Nephron progenitor cell (in vitro differentiated cells): ENCODE data around the gene PYHIN1.

Source experiments
- DNase-seq: peaks from one replicate; pipeline ENCODE4 v3.0.0; 2021
- H3K27ac Mint-ChIP-seq: 2 replicates; pipeline ENCODE4 v1.8.0; 2021; ENCODE audit warnings: mild to moderate bottlenecking, moderate library complexity, mixed read lengths
- H3K27me3 Mint-ChIP-seq: 2 replicates; pipeline ENCODE4 v1.8.0; 2021; ENCODE audit warnings: mild to moderate bottlenecking, low read depth, mixed read lengths; ENCODE audit not compliant: poor library complexity
- H3K36me3 Mint-ChIP-seq: 2 replicates; pipeline ENCODE4 v1.8.0; 2021; ENCODE audit warnings: low read depth, mixed read lengths
- H3K4me1 Mint-ChIP-seq: 2 replicates; pipeline ENCODE4 v1.8.0; 2021; ENCODE audit warnings: mixed read lengths
- H3K4me3 Mint-ChIP-seq: 2 replicates; pipeline ENCODE4 v1.8.0; 2021; ENCODE audit warnings: mild to moderate bottlenecking, moderate library complexity, mixed read lengths
- H3K9me3 Mint-ChIP-seq: 2 replicates; pipeline ENCODE4 v1.8.0; 2021; ENCODE audit warnings: mild to moderate bottlenecking, moderate library complexity, mixed read lengths
- CTCF ChIP-seq: fragments of 200-600 bp; sonication (generic); IDR thresholded peaks from 2 replicates; pipeline ENCODE4 v1.5.0; 2021; ENCODE audit warnings: antibody characterized with exemption

The PYHIN1 gene

GRCh38 chr1:158943059-158943458 is 11.7 kb downstream of the PYHIN1 start:
- H3K4me1 Mint-ChIP-seq, result no peaks in the 10 kb centered on the region
- no peak for TF ChIP-seq CTCF
- no peak overlapping the region for H3K4me3 Mint-ChIP-seq
- no peak for DNase-seq
- H3K27me3 Mint-ChIP-seq, result peaks cover 10% of the 10 kb centered on the region
- no peak overlapping the region for H3K27ac Mint-ChIP-seq
- peaks cover 4% of the 10 kb centered on the region for H3K9me3 Mint-ChIP-seq
- no peaks in the 10 kb centered on the region for H3K36me3 Mint-ChIP-seq

GRCh38 chr1:158945061-158945460 is 13.7 kb downstream of the PYHIN1 start:
- no peak for TF ChIP-seq CTCF
- peaks cover 4% of the 10 kb centered on the region for H3K9me3 Mint-ChIP-seq
- DNase-seq, result no peak
- H3K27me3 Mint-ChIP-seq, result peaks cover 15% of the 10 kb centered on the region
- no peaks in the 10 kb centered on the region for H3K4me1 Mint-ChIP-seq
- H3K27ac Mint-ChIP-seq, result no peak overlapping the region
- H3K4me3 Mint-ChIP-seq, result no peak overlapping the region
- H3K36me3 Mint-ChIP-seq, result no peaks in the 10 kb centered on the region

- DNase-seq, result no peak
- Mint-ChIP-seq H3K4me3 (no peak overlapping the region), H3K36me3 (no peaks in the 10 kb centered on the region), H3K9me3 (peaks cover 18% of the 10 kb centered on the region), H3K4me1 (peaks cover 6% of the 10 kb centered on the region), H3K27me3 (peaks cover 12% of the 10 kb centered on the region), H3K27ac (no peak overlapping the region)
- TF ChIP-seq CTCF, result no peak
These were observed 15.4 kb downstream of the PYHIN1 start for GRCh38 chr1:158946785-158947184.

GRCh38 chr1:158951956-158952355 is 20.6 kb downstream of the PYHIN1 start:
- no peak overlapping the region for H3K27ac Mint-ChIP-seq
- H3K4me1 Mint-ChIP-seq, result peaks cover 6% of the 10 kb centered on the region
- H3K27me3 Mint-ChIP-seq, result peaks cover 7% of the 10 kb centered on the region
- H3K36me3 Mint-ChIP-seq, result peaks cover 7% of the 10 kb centered on the region
- DNase-seq, result no peak
- no peak for TF ChIP-seq CTCF
- H3K9me3 Mint-ChIP-seq, result peaks cover 26% of the 10 kb centered on the region
- H3K4me3 Mint-ChIP-seq, result no peak overlapping the region

- peaks cover 26% of the 10 kb centered on the region for H3K9me3 Mint-ChIP-seq
- DNase-seq, result no peak
- H3K27ac Mint-ChIP-seq, result no peak overlapping the region
- TF ChIP-seq CTCF, result no peak
- peaks cover 7% of the 10 kb centered on the region for H3K36me3 Mint-ChIP-seq
- peaks cover 6% of the 10 kb centered on the region for H3K4me1 Mint-ChIP-seq
- peaks cover 7% of the 10 kb centered on the region for H3K27me3 Mint-ChIP-seq
- H3K4me3 Mint-ChIP-seq, result no peak overlapping the region
These were observed 21.1 kb downstream of the PYHIN1 start for GRCh38 chr1:158952416-158952815.

GRCh38 chr1:158961178-158961577 is 29.8 kb downstream of the PYHIN1 start:
- no peak overlapping the region for H3K4me3 Mint-ChIP-seq
- DNase-seq, result no peak
- no peaks in the 10 kb centered on the region for H3K4me1 Mint-ChIP-seq
- no peaks in the 10 kb centered on the region for H3K36me3 Mint-ChIP-seq
- no peak for TF ChIP-seq CTCF
- H3K27me3 Mint-ChIP-seq, result peaks cover 6% of the 10 kb centered on the region
- H3K27ac Mint-ChIP-seq, result no peak overlapping the region
- H3K9me3 Mint-ChIP-seq, result peaks cover 14% of the 10 kb centered on the region
